Germinal center (tissue), 1 donor: Measurements from ENCODE around the gene PEX10.
A peak's percentile ranks its signal among the peaks of the same experiment; 100 is the strongest.

Source experiments
- DNase-seq: peaks from one replicate; pipeline ENCODE4 v3.0.0; 2012; ENCODE audit warnings: mixed read lengths, low spot score

PEX10 gene

GRCh38 chr1:2388004-2388913 is 24.1 kb downstream of the PEX10 start:
- DNase-seq: peak; percentile 41

- DNase-seq: no peak
Measured at GRCh38 chr1:2386636-2387611, 25.4 kb downstream of the PEX10 start.

GRCh38 chr1:2385606-2386280 is 26.6 kb downstream of the PEX10 start:
- no peak for DNase-seq

- DNase-seq: no peak
Measured at GRCh38 chr1:2384941-2385481, 27.4 kb downstream of the PEX10 start.

GRCh38 chr1:2384130-2384860 is 28.1 kb downstream of the PEX10 start:
- DNase-seq: no peak

GRCh38 chr1:2383576-2383975 is 28.8 kb downstream of the PEX10 start:
- DNase-seq: no peak

- DNase-seq: peak; percentile 62
Measured at GRCh38 chr1:2382621-2383361, 29.6 kb downstream of the PEX10 start.

- DNase-seq: peak; percentile 81
Measured at GRCh38 chr1:2381741-2382620, 30.4 kb downstream of the PEX10 start.

GRCh38 chr1:2380816-2381591 is 31.4 kb downstream of the PEX10 start:
- DNase-seq: no peak

GRCh38 chr1:2379733-2380404 is 32.5 kb downstream of the PEX10 start:
- DNase-seq: no peak

GRCh38 chr1:2378956-2379732 is 33.2 kb downstream of the PEX10 start:
- DNase-seq: no peak

- no peak for DNase-seq
Measured at GRCh38 chr1:2378441-2378851, 33.9 kb downstream of the PEX10 start.

- DNase-seq: no peak
Measured at GRCh38 chr1:2377751-2378440, 34.5 kb downstream of the PEX10 start.

GRCh38 chr1:2376931-2377672 is 35.3 kb downstream of the PEX10 start:
- no peak for DNase-seq

- no peak for DNase-seq
Measured at GRCh38 chr1:2376261-2376741, 36.1 kb downstream of the PEX10 start.

GRCh38 chr1:2375923-2376260 is 36.5 kb downstream of the PEX10 start:
- no peak for DNase-seq
